ENCODE data around the gene TTLL7. TPM values are rescaled to one million over a fixed set of nuclear protein-coding genes. Genes with fewer than 3 reads are reported as not detected.

TTLL7 gene
- total RNA-seq, 1 donor from 2014 or later: 8.6 TPM

- Mint-ChIP-seq H3K4me1 (ENCODE audit: unreplicated experiment) (no peaks in the 10 kb centered on the region), H3K27ac (ENCODE audit: unreplicated experiment) (no peak overlapping the region), H3K36me3 (ENCODE audit: unreplicated experiment) (no peaks in the 10 kb centered on the region), H3K4me3 (ENCODE audit: unreplicated experiment) (no peak overlapping the region), H3K9me3 (ENCODE audit: unreplicated experiment) (no peaks in the 10 kb centered on the region), H3K27me3 (ENCODE audit: unreplicated experiment) (peaks cover 5% of the 10 kb centered on the region)
- peak; percentile 59 for TF ChIP-seq CTCF (IDR thresholded peaks at IDR 0.05)
- DNase-seq (ENCODE audit: extremely low spot score, unreplicated experiment): no peak
These were observed 141.8 kb downstream of the TTLL7 start for GRCh38 chr1:83857103-83857502.

- no peak for DNase-seq (ENCODE audit: extremely low spot score, unreplicated experiment)
- no peak for TF ChIP-seq CTCF (IDR thresholded peaks at IDR 0.05)
- Mint-ChIP-seq H3K4me1 (ENCODE audit: unreplicated experiment) (no peaks in the 10 kb centered on the region), H3K27ac (ENCODE audit: unreplicated experiment) (no peak overlapping the region), H3K36me3 (ENCODE audit: unreplicated experiment) (no peaks in the 10 kb centered on the region), H3K4me3 (ENCODE audit: unreplicated experiment) (no peak overlapping the region), H3K9me3 (ENCODE audit: unreplicated experiment) (no peaks in the 10 kb centered on the region), H3K27me3 (ENCODE audit: unreplicated experiment) (peaks cover 5% of the 10 kb centered on the region)
These were observed 142.6 kb downstream of the TTLL7 start for GRCh38 chr1:83856381-83856780.

GRCh38 chr1:83854456-83854855, 144.5 kb downstream of the TTLL7 start:
- H3K36me3 Mint-ChIP-seq (ENCODE audit: unreplicated experiment): no peaks in the 10 kb centered on the region
- H3K9me3 Mint-ChIP-seq (ENCODE audit: unreplicated experiment): no peaks in the 10 kb centered on the region
- no peak overlapping the region for H3K4me3 Mint-ChIP-seq (ENCODE audit: unreplicated experiment)
- TF ChIP-seq CTCF (IDR thresholded peaks at IDR 0.05): no peak
- H3K4me1 Mint-ChIP-seq (ENCODE audit: unreplicated experiment): no peaks in the 10 kb centered on the region
- H3K27ac Mint-ChIP-seq (ENCODE audit: unreplicated experiment): no peak overlapping the region
- peaks cover 2% of the 10 kb centered on the region for H3K27me3 Mint-ChIP-seq (ENCODE audit: unreplicated experiment)
- no peak for DNase-seq (ENCODE audit: extremely low spot score, unreplicated experiment)

- H3K27me3 Mint-ChIP-seq (ENCODE audit: unreplicated experiment): no peaks in the 10 kb centered on the region
- no peak for DNase-seq (ENCODE audit: extremely low spot score, unreplicated experiment)
- no peak overlapping the region for H3K4me3 Mint-ChIP-seq (ENCODE audit: unreplicated experiment)
- no peaks in the 10 kb centered on the region for H3K36me3 Mint-ChIP-seq (ENCODE audit: unreplicated experiment)
- H3K9me3 Mint-ChIP-seq (ENCODE audit: unreplicated experiment): no peaks in the 10 kb centered on the region
- H3K4me1 Mint-ChIP-seq (ENCODE audit: unreplicated experiment): no peaks in the 10 kb centered on the region
- no peak for TF ChIP-seq CTCF (IDR thresholded peaks at IDR 0.05)
- no peak overlapping the region for H3K27ac Mint-ChIP-seq (ENCODE audit: unreplicated experiment)
These were observed 148.1 kb downstream of the TTLL7 start for GRCh38 chr1:83850834-83851233.

- Mint-ChIP-seq H3K4me1 (ENCODE audit: unreplicated experiment) (no peaks in the 10 kb centered on the region), H3K36me3 (ENCODE audit: unreplicated experiment) (no peaks in the 10 kb centered on the region), H3K9me3 (ENCODE audit: unreplicated experiment) (no peaks in the 10 kb centered on the region), H3K27me3 (ENCODE audit: unreplicated experiment) (no peaks in the 10 kb centered on the region), H3K4me3 (ENCODE audit: unreplicated experiment) (no peak overlapping the region), H3K27ac (ENCODE audit: unreplicated experiment) (no peak overlapping the region)
- TF ChIP-seq CTCF (IDR thresholded peaks at IDR 0.05): no peak
- no peak for DNase-seq (ENCODE audit: extremely low spot score, unreplicated experiment)
These were observed 149.5 kb downstream of the TTLL7 start for GRCh38 chr1:83849191-83850061.
